Kidney (tissue), 14 donors: ENCODE results near the gene RFC2. TPM values are rescaled to one million over a fixed set of nuclear protein-coding genes. Genes with fewer than 3 reads are reported as not detected.

Experiments
- DNase-seq, 5 donors: peaks; one replicate each; pipeline ENCODE4 v3.0.0-alpha.2; 2013 to 2020
- FAIRE-seq: peaks from 2 replicates; lab custom pipeline; 2012; peaks lifted over from hg19 to GRCh38; lab: Jason Lieb, UNC
- H3K27ac ChIP-seq, 2 donors: one replicate each; pipeline ENCODE4 v1.7.0; 2013; ENCODE audit warnings: low read depth in 2 of 2, low read length in 2 of 2, inconsistent platforms in 1 of 2
- H3K27me3 ChIP-seq: one replicate; pipeline ENCODE4 v1.7.1; 2013; ENCODE audit warnings: low read length, inconsistent platforms; ENCODE audit not compliant: control insufficient read depth, insufficient read depth
- H3K36me3 ChIP-seq, 3 donors: one replicate each; pipeline versions ENCODE4 v1.7.0 to v1.7.1; 2013; ENCODE audit warnings: low read length in 3 of 3, control low read depth in 1 of 3, inconsistent platforms in 1 of 3; ENCODE audit not compliant: insufficient read depth in 3 of 3, control insufficient read depth in 2 of 3
- H3K4me1 ChIP-seq, 3 donors: one replicate each; pipeline versions ENCODE4 v1.7.0 to v1.7.1; 2013; ENCODE audit warnings: low read length in 3 of 3, inconsistent platforms in 1 of 3, low read depth in 1 of 3; ENCODE audit not compliant: control insufficient read depth in 2 of 3, insufficient read depth in 2 of 3
- H3K4me3 ChIP-seq, 3 donors: one replicate each; pipeline versions ENCODE4 v1.7.0 to v1.8.1; 2013; ENCODE audit warnings: low read length in 3 of 3, control low read depth in 1 of 3, inconsistent platforms in 1 of 3
- H3K9ac ChIP-seq, 3 donors: one replicate each; pipeline versions ENCODE4 v1.7.0 to v1.7.1; 2013; ENCODE audit warnings: low read length in 3 of 3, control low read depth in 1 of 3, inconsistent platforms in 1 of 3
- H3K9me3 ChIP-seq, 3 donors: one replicate each; pipeline versions ENCODE4 v1.7.0 to v1.7.1; 2013; ENCODE audit warnings: low read length in 3 of 3, control low read depth in 1 of 3, inconsistent platforms in 1 of 3; ENCODE audit not compliant: control insufficient read depth in 2 of 3, insufficient read depth in 1 of 3
- CTCF ChIP-seq: IDR thresholded peaks from 3 replicates; pipeline ENCODE4 v1.5.1; 2012; ENCODE audit warnings: mild to moderate bottlenecking, moderate library complexity, borderline replicate concordance; ENCODE audit not compliant: insufficient read depth; ENCODE audit errors: extremely low read depth
- intact Hi-C: fragments of 100-400 bp; cut with DNase I; formaldehyde crosslinking; loops from one replicate; pipeline ENCODE4 v1.11.1; 2022
- polyA plus RNA-seq: library from polyadenylated mRNA; stranded (reverse); fragments of 350-450 nt; fragmentation: Illumina TruSeq; extraction: RNeasy Lipid Tissue Mini Kit (QIAGEN cat#74804); gene quantifications from one replicate; pipeline ENCODE4 v1.2.3, GENCODE V29; 2014; ENCODE audit warnings: low read depth, low replicate concordance; ENCODE audit not compliant: insufficient read depth
- total RNA-seq: library from RNA; stranded (reverse); fragmentation: NEBNext Ultra II Directional; extraction: Animal tissue kit (Norgen Biotek cat#: 25700); gene quantifications from one replicate; pipeline ENCODE4 v1.2.1, GENCODE V29; 2021
- donor health status: control.
- donor health status: control.
- donor health status: control.
- donor health status: control.
- donor health status: control.
- donor health status: DM: yes; HTN: yes; CAD: no.
- donor health status: Normal renal cell carcinoma (clear cell type).

RFC2 gene
- total and polyA plus RNA-seq, 2 donors from 2014 or later, result 16.2 to 21.1 TPM

GRCh38 chr7:74219416-74219815 is 34.8 kb downstream of the RFC2 start:
- H3K9ac ChIP-seq, result no peak overlapping the region
- FAIRE-seq (no peak), DNase-seq (no peak)
- H3K27ac ChIP-seq, result no peak overlapping the region
- intact Hi-C loops, result no loop called here
- no peaks in the 10 kb centered on the region for H3K9me3 ChIP-seq
- no peaks in the 10 kb centered on the region for H3K27me3 ChIP-seq
- no peak for TF ChIP-seq CTCF
- no peak overlapping the region for H3K4me3 ChIP-seq
- H3K4me1 ChIP-seq, result no peaks in the 10 kb centered on the region
- H3K36me3 ChIP-seq, result no peaks in the 10 kb centered on the region

- H3K27ac ChIP-seq, result no peak overlapping the region
- TF ChIP-seq CTCF, result no peak
- no peaks in the 10 kb centered on the region for H3K4me1 ChIP-seq
- H3K9me3 ChIP-seq, result no peaks in the 10 kb centered on the region
- H3K4me3 ChIP-seq, result no peak overlapping the region
- H3K36me3 ChIP-seq, result no peaks in the 10 kb centered on the region
- intact Hi-C loops, result no loop called here
- no peak for DNase-seq
- no peak for FAIRE-seq
- H3K9ac ChIP-seq, result no peak overlapping the region
- no peaks in the 10 kb centered on the region for H3K27me3 ChIP-seq
Measured at GRCh38 chr7:74218343-74218698, 35.9 kb downstream of the RFC2 start.

- no peak for TF ChIP-seq CTCF
- no peak overlapping the region for H3K27ac ChIP-seq
- H3K4me3 ChIP-seq, result no peak overlapping the region
- no peak for FAIRE-seq
- no peaks in the 10 kb centered on the region for H3K36me3 ChIP-seq
- H3K9ac ChIP-seq, result no peak overlapping the region
- H3K27me3 ChIP-seq, result no peaks in the 10 kb centered on the region
- H3K4me1 ChIP-seq, result no peaks in the 10 kb centered on the region
- intact Hi-C loops, result no loop called here
- no peak for DNase-seq
- H3K9me3 ChIP-seq, result no peaks in the 10 kb centered on the region
Measured at GRCh38 chr7:74217455-74218342, 36.5 kb downstream of the RFC2 start.
